GM12878 (cell line): ENCODE data around the gene RETREG3. TPM values are rescaled to one million over a fixed set of nuclear protein-coding genes. Genes with fewer than 3 reads are reported as not detected.
A peak's percentile ranks its signal among the peaks of the same experiment; 100 is the strongest.

ENCODE experiments used
- CREB1 ChIP-seq: IDR thresholded peaks from 2 replicates; pipeline ENCODE4 v1.6.1; 2012; ENCODE audit warnings: low read depth, mild to moderate bottlenecking, inconsistent platforms
- KLF5 ChIP-seq: fragments of 450-650 bp; IDR thresholded peaks from 2 replicates; pipeline ENCODE4 v1.6.1; 2014; ENCODE audit warnings: mild to moderate bottlenecking; ENCODE audit not compliant: partially characterized antibody
- NFYB ChIP-seq: IDR thresholded peaks from 2 replicates; pipeline ENCODE4 v1.6.1; 2011; ENCODE audit warnings: low read depth, mild to moderate bottlenecking, low read length, improper control_type of control experiment, moderate library complexity; ENCODE audit not compliant: insufficient read depth
- POLR2A ChIP-seq: IDR thresholded peaks from 2 replicates; pipeline ENCODE4 v1.6.1; 2011; ENCODE audit warnings: low read depth, mild to moderate bottlenecking, low read length
- RELA ChIP-seq: fragments of 450-650 bp; IDR thresholded peaks from 2 replicates; pipeline ENCODE4 v1.8.0; 2014; ENCODE audit warnings: borderline replicate concordance; ENCODE audit not compliant: partially characterized antibody
- SMAD1 ChIP-seq: fragments of 450-650 bp; IDR thresholded peaks from 2 replicates; pipeline ENCODE4 v1.6.1; 2018; ENCODE audit warnings: mild to moderate bottlenecking, low read depth; ENCODE audit not compliant: partially characterized antibody
- ZBED1 ChIP-seq: IDR thresholded peaks from 2 replicates; pipeline ENCODE4 v1.6.1; 2016; ENCODE audit warnings: borderline replicate concordance
- polyA plus RNA-seq, 11 experiments: library from polyadenylated mRNA; depleted of rRNA in 4 of 11; unstranded in 6 of 11; stranded (reverse) in 5 of 11; fragments of >200 nt; fragmentation: Nextera tagmentation in 4 of 11; fragmentation: Illumina TruSeq in 1 of 11; extraction: Ambion mirVana in 4 of 11; extraction: Trizol in 1 of 11; gene quantifications; 1 replicate in 1 of 11; 2 replicates in 10 of 11; pipeline versions ENCODE4 v1.2.1 to v1.2.3, GENCODE V29; 2011 to 2016; ENCODE audit warnings: inconsistent platforms in 2 of 11, missing spikeins in 2 of 11, low read depth in 1 of 11
- total RNA-seq, 4 experiments: library from RNA; depleted of rRNA in 3 of 4; stranded (reverse); fragments of >200 nt in 3 of 4; fragmentation: Illumina TruSeq in 1 of 4; extraction: Trizol in 1 of 4; gene quantifications; 2 replicates each; pipeline versions ENCODE4 v1.2.1 to v1.2.3, GENCODE V29; 2013 to 2021
- TF ChIP-seq, protein P1 (sequence below): fragments of 450-650 bp; IDR thresholded peaks from 2 replicates; pipeline ENCODE4 v1.6.1; 2017; ENCODE audit warnings: mild to moderate bottlenecking
- TF ChIP-seq, protein P2 (sequence below): fragments of 450-650 bp; conservative IDR thresholded peaks from 2 replicates; pipeline ENCODE4 v1.6.1; 2017; ENCODE audit warnings: mild to moderate bottlenecking, moderate library complexity

Gene RETREG3
- total and polyA plus RNA-seq, 10 of the 15 experiments (the other 5 are each of a cell fraction or from before 2014, with no cell fraction given): 7.0 to 50.6 (median 27.3) TPM

DNA sequence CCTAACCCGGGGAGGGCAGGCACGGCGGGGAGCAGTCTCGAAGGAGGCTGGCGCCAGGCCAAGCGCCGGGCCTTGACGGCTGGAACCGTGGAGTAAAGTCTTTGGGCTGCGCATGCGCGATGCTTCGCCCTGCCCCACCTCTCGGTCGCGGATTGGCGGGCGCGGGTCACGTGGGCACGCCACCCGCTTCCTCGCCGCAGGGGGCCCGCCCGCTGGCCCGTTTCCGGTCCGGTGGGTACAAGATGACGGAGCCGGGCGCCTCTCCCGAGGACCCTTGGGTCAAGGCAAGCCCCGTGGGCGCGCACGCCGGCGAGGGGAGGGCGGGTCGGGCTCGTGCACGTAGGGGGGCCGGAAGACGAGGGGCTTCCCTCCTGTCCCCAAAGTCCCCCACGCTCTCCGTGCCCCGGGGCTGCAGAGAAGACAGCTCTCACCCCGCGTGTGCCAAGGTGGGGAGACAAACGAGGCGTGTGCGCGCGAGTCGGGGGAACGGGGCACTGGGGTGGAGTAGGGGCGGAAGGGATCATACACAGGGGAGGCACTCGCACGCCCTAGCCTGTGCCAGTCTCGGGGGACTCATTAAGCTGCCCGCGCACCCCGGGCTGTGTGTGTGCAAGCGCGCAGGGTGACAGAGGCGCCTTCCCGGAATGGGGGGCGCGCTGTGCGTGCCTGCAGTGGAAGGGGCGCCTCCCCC, 42.1 kb downstream of the RETREG3 start, which contains the start of gene MLX (continued):
- TF ChIP-seq, protein P1, sequence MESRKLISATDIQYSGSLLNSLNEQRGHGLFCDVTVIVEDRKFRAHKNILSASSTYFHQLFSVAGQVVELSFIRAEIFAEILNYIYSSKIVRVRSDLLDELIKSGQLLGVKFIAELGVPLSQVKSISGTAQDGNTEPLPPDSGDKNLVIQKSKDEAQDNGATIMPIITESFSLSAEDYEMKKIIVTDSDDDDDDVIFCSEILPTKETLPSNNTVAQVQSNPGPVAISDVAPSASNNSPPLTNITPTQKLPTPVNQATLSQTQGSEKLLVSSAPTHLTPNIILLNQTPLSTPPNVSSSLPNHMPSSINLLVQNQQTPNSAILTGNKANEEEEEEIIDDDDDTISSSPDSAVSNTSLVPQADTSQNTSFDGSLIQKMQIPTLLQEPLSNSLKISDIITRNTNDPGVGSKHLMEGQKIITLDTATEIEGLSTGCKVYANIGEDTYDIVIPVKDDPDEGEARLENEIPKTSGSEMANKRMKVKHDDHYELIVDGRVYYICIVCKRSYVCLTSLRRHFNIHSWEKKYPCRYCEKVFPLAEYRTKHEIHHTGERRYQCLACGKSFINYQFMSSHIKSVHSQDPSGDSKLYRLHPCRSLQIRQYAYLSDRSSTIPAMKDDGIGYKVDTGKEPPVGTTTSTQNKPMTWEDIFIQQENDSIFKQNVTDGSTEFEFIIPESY: no peak
- TF ChIP-seq NFYB: peak; percentile 85
- peak; percentile 37 for TF ChIP-seq RELA
- TF ChIP-seq SMAD1: peak; percentile 67
- TF ChIP-seq ZBED1: no peak; the same call in 1 of the 2 replicates
- no peak for TF ChIP-seq KLF5
- TF ChIP-seq POLR2A: peak; percentile 85
- peak; percentile 22; the same call in 1 of the 2 replicates for TF ChIP-seq CREB1
- TF ChIP-seq, protein P2, sequence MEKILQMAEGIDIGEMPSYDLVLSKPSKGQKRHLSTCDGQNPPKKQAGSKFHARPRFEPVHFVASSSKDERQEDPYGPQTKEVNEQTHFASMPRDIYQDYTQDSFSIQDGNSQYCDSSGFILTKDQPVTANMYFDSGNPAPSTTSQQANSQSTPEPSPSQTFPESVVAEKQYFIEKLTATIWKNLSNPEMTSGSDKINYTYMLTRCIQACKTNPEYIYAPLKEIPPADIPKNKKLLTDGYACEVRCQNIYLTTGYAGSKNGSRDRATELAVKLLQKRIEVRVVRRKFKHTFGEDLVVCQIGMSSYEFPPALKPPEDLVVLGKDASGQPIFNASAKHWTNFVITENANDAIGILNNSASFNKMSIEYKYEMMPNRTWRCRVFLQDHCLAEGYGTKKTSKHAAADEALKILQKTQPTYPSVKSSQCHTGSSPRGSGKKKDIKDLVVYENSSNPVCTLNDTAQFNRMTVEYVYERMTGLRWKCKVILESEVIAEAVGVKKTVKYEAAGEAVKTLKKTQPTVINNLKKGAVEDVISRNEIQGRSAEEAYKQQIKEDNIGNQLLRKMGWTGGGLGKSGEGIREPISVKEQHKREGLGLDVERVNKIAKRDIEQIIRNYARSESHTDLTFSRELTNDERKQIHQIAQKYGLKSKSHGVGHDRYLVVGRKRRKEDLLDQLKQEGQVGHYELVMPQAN: no peak; the same call in none of the 2 replicates
